SK-N-SH (cell line): ENCODE data around the gene MRPS15. TPM values are rescaled to one million over a fixed set of nuclear protein-coding genes. Genes with fewer than 3 reads are reported as not detected.

ENCODE experiments used
- CTCF ChIA-PET: fragments of 300-600, 350-600 bp; formaldehyde crosslinking; extraction: SDS; loops from one replicate; lab custom pipeline; 2021; lab: Yijun Ruan, JAX
- POLR2A ChIA-PET: fragments of 350-600 bp; sonication (Branson Sonifier 250); formaldehyde crosslinking; extraction: SDS; loops from one replicate; lab custom pipeline; 2020; ENCODE audit warnings: antibody characterized with exemption, inconsistent platforms; lab: Yijun Ruan, JAX
- DNase-seq: peaks from one replicate; pipeline ENCODE4 v3.0.0; 2012
- H2AFZ ChIP-seq: fragments of 200-600 bp; sonication (generic); 2 replicates; pipeline ENCODE4 v1.8.1; 2016; ENCODE audit warnings: antibody characterized with exemption, mild to moderate bottlenecking, low read depth
- H3F3A ChIP-seq: fragments of 200-600 bp; sonication (generic); replicated peaks from 2 replicates; pipeline ENCODE3; 2016; ENCODE audit warnings: antibody characterized with exemption, mild to moderate bottlenecking; ENCODE audit not compliant: insufficient read depth
- H3K27ac ChIP-seq, 2 experiments: fragments of 200-500 bp in 1 of 2; fragments of 200-600 bp in 1 of 2; sonication (Bioruptor generic) in 1 of 2; sonication (generic), shearing (Covaris generic) in 1 of 2; 2 replicates each; pipeline versions ENCODE4 v1.5.1 to v1.6.1; 2014 to 2016; ENCODE audit warnings: low read depth in 2 of 2, inconsistent platforms in 1 of 2, low read length in 1 of 2, mild to moderate bottlenecking in 1 of 2, mixed read lengths in 1 of 2
- H3K27me3 ChIP-seq: fragments of 200-600 bp; sonication (generic), shearing (Covaris generic); 2 replicates; pipeline ENCODE4 v1.6.1; 2016; ENCODE audit warnings: mixed run types; ENCODE audit not compliant: insufficient read depth
- H3K36me3 ChIP-seq, 2 experiments: fragments of 200-500 bp in 1 of 2; fragments of 200-600 bp in 1 of 2; sonication (Bioruptor generic) in 1 of 2; sonication (generic) in 1 of 2; replicated peaks in 1 of 2; 2 replicates each; pipeline versions ENCODE3 to v1.5.1; 2014 to 2016; ENCODE audit warnings: low read length in 1 of 2, mild to moderate bottlenecking in 1 of 2; ENCODE audit not compliant: insufficient read depth in 2 of 2, control insufficient read depth in 1 of 2
- H3K4me1 ChIP-seq, 2 experiments: fragments of 200-500 bp in 1 of 2; fragments of 200-600 bp in 1 of 2; sonication (Bioruptor generic) in 1 of 2; sonication (generic), shearing (Covaris generic) in 1 of 2; 2 replicates each; pipeline versions ENCODE4 v1.5.1 to v1.6.1; 2014 to 2016; ENCODE audit warnings: low read depth in 1 of 2, low read length in 1 of 2, mixed run types in 1 of 2; ENCODE audit not compliant: insufficient read depth in 2 of 2, control insufficient read depth in 1 of 2
- H3K4me2 ChIP-seq: fragments of 200-600 bp; sonication (generic), shearing (Covaris generic); 2 replicates; pipeline ENCODE4 v1.6.1; 2017; ENCODE audit warnings: mixed run types
- H3K4me3 ChIP-seq, 2 experiments: fragments of 200-500 bp in 1 of 2; fragments of 200-600 bp in 1 of 2; sonication (Bioruptor generic) in 1 of 2; sonication (generic), shearing (Covaris generic) in 1 of 2; 2 replicates each; pipeline versions ENCODE4 v1.5.1 to v1.8.1; 2014 to 2016; ENCODE audit warnings: low read depth in 2 of 2, inconsistent platforms in 1 of 2, low read length in 1 of 2, mild to moderate bottlenecking in 1 of 2, mixed read lengths in 1 of 2, moderate library complexity in 1 of 2
- H3K79me2 ChIP-seq: fragments of 200-600 bp; sonication (generic); 2 replicates; pipeline ENCODE4 v1.8.1; 2017; ENCODE audit warnings: mild to moderate bottlenecking; ENCODE audit not compliant: insufficient read depth
- H3K9ac ChIP-seq: fragments of 200-600 bp; sonication (generic); 2 replicates; pipeline ENCODE4 v1.6.1; 2017; ENCODE audit warnings: mixed run types
- H3K9me2 ChIP-seq: fragments of 200-600 bp; sonication (generic); 2 replicates; pipeline ENCODE4 v1.6.1; 2017; ENCODE audit warnings: mixed run types
- H3K9me3 ChIP-seq: fragments of 200-600 bp; sonication (generic); 2 replicates; pipeline ENCODE4 v1.6.1; 2017; ENCODE audit warnings: mixed run types, mild to moderate bottlenecking, moderate library complexity
- H4K20me1 ChIP-seq: fragments of 200-600 bp; sonication (generic); 2 replicates; pipeline ENCODE4 v1.6.1; 2017; ENCODE audit warnings: mild to moderate bottlenecking, mixed run types; ENCODE audit not compliant: insufficient read depth
- ELF1 ChIP-seq: IDR thresholded peaks from 2 replicates; pipeline ENCODE4 v1.4.0; 2012
- EP300 ChIP-seq, 2 experiments: IDR thresholded peaks; 2 replicates each; pipeline versions ENCODE4 v1.4.0 to v1.6.1; 2012; ENCODE audit warnings: borderline replicate concordance in 1 of 2, low read depth in 1 of 2, low read length in 1 of 2
- EZH2phosphoT487 ChIP-seq: fragments of 200-600 bp; sonication (generic); IDR thresholded peaks from 2 replicates; pipeline ENCODE4 v1.6.1; 2017; ENCODE audit warnings: low read depth, mixed run types, mild to moderate bottlenecking, antibody characterized with exemption, moderate library complexity, borderline replicate concordance
- FOXM1 ChIP-seq: IDR thresholded peaks from 2 replicates; pipeline ENCODE4 v1.4.0; 2012; ENCODE audit warnings: low read depth, mild to moderate bottlenecking
- GABPA ChIP-seq: IDR thresholded peaks from 2 replicates; pipeline ENCODE4 v1.4.0; 2012; ENCODE audit warnings: low read depth, mild to moderate bottlenecking
- MXI1 ChIP-seq: IDR thresholded peaks from 2 replicates; pipeline ENCODE4 v1.6.1; 2012; ENCODE audit warnings: mild to moderate bottlenecking, low read depth, low read length, improper control_type of control experiment
- NFIC ChIP-seq: IDR thresholded peaks from 2 replicates; pipeline ENCODE4 v1.4.0; 2012; ENCODE audit warnings: borderline replicate concordance
- RCOR1 ChIP-seq: fragments of 150-350 bp; IDR thresholded peaks from 2 replicates; pipeline ENCODE4 v1.6.1; 2017; ENCODE audit warnings: antibody characterized with exemption, low read length
- RFX5 ChIP-seq: IDR thresholded peaks from 2 replicates; pipeline ENCODE4 v1.6.1; 2012; ENCODE audit warnings: mild to moderate bottlenecking, improper control_type of control experiment, low read length
- SIN3A ChIP-seq: IDR thresholded peaks from 2 replicates; pipeline ENCODE4 v1.6.1; 2012; ENCODE audit warnings: low read depth, mild to moderate bottlenecking, low read length, moderate library complexity, borderline replicate concordance
- SMC3 ChIP-seq: IDR thresholded peaks from 2 replicates; pipeline ENCODE4 v1.6.1; 2012; ENCODE audit warnings: low read depth, low read length, improper control_type of control experiment
- TAF1 ChIP-seq: IDR thresholded peaks from 2 replicates; pipeline ENCODE4 v1.6.1; 2012; ENCODE audit warnings: low read depth, mild to moderate bottlenecking, low read length, moderate library complexity, borderline replicate concordance
- TEAD4 ChIP-seq: IDR thresholded peaks from 2 replicates; pipeline ENCODE4 v1.4.0; 2012; ENCODE audit warnings: mild to moderate bottlenecking, borderline replicate concordance; ENCODE audit not compliant: insufficient read depth
- WGBS: methylation state at CpG from one replicate; pipeline ENCODE4 v1.1.6; 2017; ENCODE audit warnings: low lambda C conversion rate; 5-methylcytosine and 5-hydroxymethylcytosine counted together
- polyA plus RNA-seq, 3 experiments: library from polyadenylated mRNA; depleted of rRNA; stranded (reverse); fragments of >200 nt; gene quantifications; 2 replicates each; pipeline ENCODE4 v1.2.3, GENCODE V29; 2012
- TF ChIP-seq, protein P1 (sequence below): fragments of 150-350 bp; IDR thresholded peaks from 2 replicates; pipeline ENCODE4 v1.6.1; 2017; ENCODE audit warnings: antibody characterized with exemption, low read length, low read depth, borderline replicate concordance
- TF ChIP-seq, protein P2 (sequence below): IDR thresholded peaks from 2 replicates; pipeline ENCODE4 v1.4.0; 2012; ENCODE audit warnings: low read depth, borderline replicate concordance
- TF ChIP-seq, protein P3 (sequence below): IDR thresholded peaks from 2 replicates; pipeline ENCODE4; 2012
- TF ChIP-seq, protein P4 (sequence below): IDR thresholded peaks from 2 replicates; pipeline ENCODE4 v1.4.0; 2012; ENCODE audit warnings: low read depth, borderline replicate concordance
- TF ChIP-seq, protein P5 (sequence below): IDR thresholded peaks from 2 replicates; pipeline ENCODE4 v1.4.0; 2012; ENCODE audit warnings: low read depth
- TF ChIP-seq, protein P6 (sequence below): IDR thresholded peaks from 2 replicates; pipeline ENCODE4 v1.6.1; 2012; ENCODE audit warnings: mild to moderate bottlenecking, low read depth, low read length, moderate library complexity
- TF ChIP-seq, protein P7 (sequence below): fragments of 150-350 bp; IDR thresholded peaks from 2 replicates; pipeline ENCODE4 v1.6.1; 2016; ENCODE audit warnings: mild to moderate bottlenecking, low read depth, low read length

The MRPS15 gene
- 64.2 and 75.1 TPM in 2 replicates for polyA plus RNA-seq (2012; rRNA removed)
- polyA plus RNA-seq (2012; cell fraction: cytosol; rRNA removed), result 85.3 and 93.6 TPM in 2 replicates
- polyA plus RNA-seq (2012; cell fraction: nucleus; rRNA removed), result 39.3 and 42.8 TPM in 2 replicates

DNA sequence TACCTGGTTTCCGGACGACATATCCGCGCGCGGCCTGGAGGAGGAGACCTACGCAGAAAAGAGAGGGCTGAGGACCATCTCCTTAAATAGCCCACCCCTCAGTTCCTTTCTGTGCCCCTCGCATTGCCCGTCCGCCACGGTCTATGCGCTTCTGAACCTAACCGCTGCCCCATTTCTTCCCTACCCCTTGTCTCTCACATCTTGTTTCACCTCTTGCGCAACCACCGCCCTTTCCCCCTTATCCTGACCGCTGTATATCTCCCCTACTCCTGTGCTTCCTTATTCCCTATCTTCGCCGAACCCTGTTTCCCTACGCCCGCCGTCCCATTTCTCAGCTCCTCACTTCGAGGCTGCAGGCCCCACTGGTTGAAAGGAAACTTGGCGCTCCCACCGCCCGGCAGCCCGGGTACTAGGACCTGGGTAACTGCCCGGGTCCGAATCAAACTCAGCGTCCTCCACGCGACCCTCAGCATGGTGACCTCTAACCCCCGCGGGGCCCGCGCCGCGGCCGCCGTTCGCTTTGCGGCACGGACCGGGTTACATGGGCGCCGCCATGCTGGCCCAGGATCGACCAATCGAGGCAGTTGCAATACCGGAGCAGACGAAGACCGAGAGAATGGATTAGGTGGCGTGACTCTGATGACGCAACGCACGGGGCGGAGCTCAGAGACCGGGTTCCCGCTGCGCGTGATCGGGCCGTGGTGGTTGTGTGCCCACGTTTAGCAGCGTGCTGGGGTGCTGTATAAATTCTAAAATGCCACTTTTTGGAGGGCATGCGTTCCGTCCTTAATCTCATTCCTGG, at the start of gene MRPS15:
Gene MRPS15, minus strand, starts transcription at position 582 of the 802 bp plus-strand sequence. Its CDS starts 109 bp downstream, at position 473.
- ChIA-PET POLR2A (interaction anchor here (1.0 to 2.4 kb wide), 3 partner anchors 10 to 14 kb away, joined by 4 to 22 read pairs (median 8); partner anchors contain the start of gene OSCP1), CTCF (interaction anchor here (1.0 to 1.4 kb wide), 2 partner anchors 12 to 52 kb away, joined by 3 to 4 read pairs; no protein-coding TSS in a partner anchor)
- no peaks in the 10 kb centered on the region for H3K27me3 ChIP-seq
- peak within 1 kb of the TSS; percentile 93 for H3K9ac ChIP-seq
- H2AFZ ChIP-seq, result peak within 1 kb of the TSS; percentile 95
- peaks cover 15% of the 10 kb centered on the region for H3K79me2 ChIP-seq
- H3F3A ChIP-seq, result no peaks in the 10 kb centered on the region
- under 1% methylated on average over 57 of the region's 65 CpGs for WGBS
- no peaks in the 10 kb centered on the region for H3K9me2 ChIP-seq
- peak within 1 kb of the TSS; percentile 91 to 98 for H3K4me3 ChIP-seq
- DNase-seq, result peak; percentile 96
- H3K4me1 ChIP-seq, result peaks cover 0 to 10% of the 10 kb centered on the region in 2 experiments; a peak in 2 of 4 replicates
- peaks cover 14 to 29% of the 10 kb centered on the region in 2 experiments for H3K36me3 ChIP-seq
- no peaks in the 10 kb centered on the region for H3K9me3 ChIP-seq
- peak within 1 kb of the TSS; percentile 70 to 89 for H3K27ac ChIP-seq
- no peaks in the 10 kb centered on the region for H4K20me1 ChIP-seq
- H3K4me2 ChIP-seq, result peak within 1 kb of the TSS; percentile 96
- TF ChIP-seq RCOR1, result peak; percentile 40; the same call in 1 of the 2 replicates
- TF ChIP-seq EP300 (IDR thresholded peaks at IDR 0.05; ENCODE audit: borderline replicate concordance in 1 of 2, low read depth in 1 of 2, low read length in 1 of 2), result no peak
- no peak for TF ChIP-seq EZH2phosphoT487
- TF ChIP-seq, protein P1, sequence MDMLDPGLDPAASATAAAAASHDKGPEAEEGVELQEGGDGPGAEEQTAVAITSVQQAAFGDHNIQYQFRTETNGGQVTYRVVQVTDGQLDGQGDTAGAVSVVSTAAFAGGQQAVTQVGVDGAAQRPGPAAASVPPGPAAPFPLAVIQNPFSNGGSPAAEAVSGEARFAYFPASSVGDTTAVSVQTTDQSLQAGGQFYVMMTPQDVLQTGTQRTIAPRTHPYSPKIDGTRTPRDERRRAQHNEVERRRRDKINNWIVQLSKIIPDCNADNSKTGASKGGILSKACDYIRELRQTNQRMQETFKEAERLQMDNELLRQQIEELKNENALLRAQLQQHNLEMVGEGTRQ, result peak; percentile 42; the same call in 1 of the 2 replicates
- no peak for TF ChIP-seq SMC3
- TF ChIP-seq TAF1, result peak; percentile 60; the same call in 1 of the 2 replicates
- TF ChIP-seq MXI1, result peak; percentile 96
- TF ChIP-seq TEAD4, result no peak
- TF ChIP-seq, protein P2, sequence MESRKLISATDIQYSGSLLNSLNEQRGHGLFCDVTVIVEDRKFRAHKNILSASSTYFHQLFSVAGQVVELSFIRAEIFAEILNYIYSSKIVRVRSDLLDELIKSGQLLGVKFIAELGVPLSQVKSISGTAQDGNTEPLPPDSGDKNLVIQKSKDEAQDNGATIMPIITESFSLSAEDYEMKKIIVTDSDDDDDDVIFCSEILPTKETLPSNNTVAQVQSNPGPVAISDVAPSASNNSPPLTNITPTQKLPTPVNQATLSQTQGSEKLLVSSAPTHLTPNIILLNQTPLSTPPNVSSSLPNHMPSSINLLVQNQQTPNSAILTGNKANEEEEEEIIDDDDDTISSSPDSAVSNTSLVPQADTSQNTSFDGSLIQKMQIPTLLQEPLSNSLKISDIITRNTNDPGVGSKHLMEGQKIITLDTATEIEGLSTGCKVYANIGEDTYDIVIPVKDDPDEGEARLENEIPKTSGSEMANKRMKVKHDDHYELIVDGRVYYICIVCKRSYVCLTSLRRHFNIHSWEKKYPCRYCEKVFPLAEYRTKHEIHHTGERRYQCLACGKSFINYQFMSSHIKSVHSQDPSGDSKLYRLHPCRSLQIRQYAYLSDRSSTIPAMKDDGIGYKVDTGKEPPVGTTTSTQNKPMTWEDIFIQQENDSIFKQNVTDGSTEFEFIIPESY, result 0 out of 2 replicates have a peak, but pooled peaks have one; percentile 25
- TF ChIP-seq, protein P3, sequence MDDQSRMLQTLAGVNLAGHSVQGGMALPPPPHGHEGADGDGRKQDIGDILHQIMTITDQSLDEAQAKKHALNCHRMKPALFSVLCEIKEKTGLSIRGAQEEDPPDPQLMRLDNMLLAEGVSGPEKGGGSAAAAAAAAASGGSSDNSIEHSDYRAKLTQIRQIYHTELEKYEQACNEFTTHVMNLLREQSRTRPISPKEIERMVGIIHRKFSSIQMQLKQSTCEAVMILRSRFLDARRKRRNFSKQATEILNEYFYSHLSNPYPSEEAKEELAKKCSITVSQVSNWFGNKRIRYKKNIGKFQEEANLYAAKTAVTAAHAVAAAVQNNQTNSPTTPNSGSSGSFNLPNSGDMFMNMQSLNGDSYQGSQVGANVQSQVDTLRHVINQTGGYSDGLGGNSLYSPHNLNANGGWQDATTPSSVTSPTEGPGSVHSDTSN, result no peak
- TF ChIP-seq, protein P4, sequence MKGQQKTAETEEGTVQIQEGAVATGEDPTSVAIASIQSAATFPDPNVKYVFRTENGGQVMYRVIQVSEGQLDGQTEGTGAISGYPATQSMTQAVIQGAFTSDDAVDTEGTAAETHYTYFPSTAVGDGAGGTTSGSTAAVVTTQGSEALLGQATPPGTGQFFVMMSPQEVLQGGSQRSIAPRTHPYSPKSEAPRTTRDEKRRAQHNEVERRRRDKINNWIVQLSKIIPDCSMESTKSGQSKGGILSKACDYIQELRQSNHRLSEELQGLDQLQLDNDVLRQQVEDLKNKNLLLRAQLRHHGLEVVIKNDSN, result peak; percentile 71; the same call in 1 of the 2 replicates
- TF ChIP-seq ELF1, result peak; percentile 62
- TF ChIP-seq SIN3A, result no peak
- no peak for TF ChIP-seq FOXM1
- TF ChIP-seq, protein P5, sequence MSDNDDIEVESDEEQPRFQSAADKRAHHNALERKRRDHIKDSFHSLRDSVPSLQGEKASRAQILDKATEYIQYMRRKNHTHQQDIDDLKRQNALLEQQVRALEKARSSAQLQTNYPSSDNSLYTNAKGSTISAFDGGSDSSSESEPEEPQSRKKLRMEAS, result peak; percentile 90
- TF ChIP-seq RFX5, result no peak
- TF ChIP-seq, protein P6, sequence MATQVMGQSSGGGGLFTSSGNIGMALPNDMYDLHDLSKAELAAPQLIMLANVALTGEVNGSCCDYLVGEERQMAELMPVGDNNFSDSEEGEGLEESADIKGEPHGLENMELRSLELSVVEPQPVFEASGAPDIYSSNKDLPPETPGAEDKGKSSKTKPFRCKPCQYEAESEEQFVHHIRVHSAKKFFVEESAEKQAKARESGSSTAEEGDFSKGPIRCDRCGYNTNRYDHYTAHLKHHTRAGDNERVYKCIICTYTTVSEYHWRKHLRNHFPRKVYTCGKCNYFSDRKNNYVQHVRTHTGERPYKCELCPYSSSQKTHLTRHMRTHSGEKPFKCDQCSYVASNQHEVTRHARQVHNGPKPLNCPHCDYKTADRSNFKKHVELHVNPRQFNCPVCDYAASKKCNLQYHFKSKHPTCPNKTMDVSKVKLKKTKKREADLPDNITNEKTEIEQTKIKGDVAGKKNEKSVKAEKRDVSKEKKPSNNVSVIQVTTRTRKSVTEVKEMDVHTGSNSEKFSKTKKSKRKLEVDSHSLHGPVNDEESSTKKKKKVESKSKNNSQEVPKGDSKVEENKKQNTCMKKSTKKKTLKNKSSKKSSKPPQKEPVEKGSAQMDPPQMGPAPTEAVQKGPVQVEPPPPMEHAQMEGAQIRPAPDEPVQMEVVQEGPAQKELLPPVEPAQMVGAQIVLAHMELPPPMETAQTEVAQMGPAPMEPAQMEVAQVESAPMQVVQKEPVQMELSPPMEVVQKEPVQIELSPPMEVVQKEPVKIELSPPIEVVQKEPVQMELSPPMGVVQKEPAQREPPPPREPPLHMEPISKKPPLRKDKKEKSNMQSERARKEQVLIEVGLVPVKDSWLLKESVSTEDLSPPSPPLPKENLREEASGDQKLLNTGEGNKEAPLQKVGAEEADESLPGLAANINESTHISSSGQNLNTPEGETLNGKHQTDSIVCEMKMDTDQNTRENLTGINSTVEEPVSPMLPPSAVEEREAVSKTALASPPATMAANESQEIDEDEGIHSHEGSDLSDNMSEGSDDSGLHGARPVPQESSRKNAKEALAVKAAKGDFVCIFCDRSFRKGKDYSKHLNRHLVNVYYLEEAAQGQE, result peak; percentile 75
- TF ChIP-seq NFIC, result no peak
- no peak for TF ChIP-seq GABPA
- TF ChIP-seq, protein P7, sequence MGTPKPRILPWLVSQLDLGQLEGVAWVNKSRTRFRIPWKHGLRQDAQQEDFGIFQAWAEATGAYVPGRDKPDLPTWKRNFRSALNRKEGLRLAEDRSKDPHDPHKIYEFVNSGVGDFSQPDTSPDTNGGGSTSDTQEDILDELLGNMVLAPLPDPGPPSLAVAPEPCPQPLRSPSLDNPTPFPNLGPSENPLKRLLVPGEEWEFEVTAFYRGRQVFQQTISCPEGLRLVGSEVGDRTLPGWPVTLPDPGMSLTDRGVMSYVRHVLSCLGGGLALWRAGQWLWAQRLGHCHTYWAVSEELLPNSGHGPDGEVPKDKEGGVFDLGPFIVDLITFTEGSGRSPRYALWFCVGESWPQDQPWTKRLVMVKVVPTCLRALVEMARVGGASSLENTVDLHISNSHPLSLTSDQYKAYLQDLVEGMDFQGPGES, result 0 out of 2 replicates have a peak, but pooled peaks have one; percentile 7
